Measurements from ENCODE around the gene TAF10.

Gene TAF10

GRCh38 chr11:6646918-6647679, 35.1 kb upstream of the TAF10 start:
- Histone ChIP-seq H3K4me3 (ENCODE audit: low read length in 2 of 2) (no peak overlapping the region), H2BK12ac (ENCODE audit: low read length) (no peak overlapping the region), H3K27ac (replicated peaks; ENCODE audit: low read length) (no peak overlapping the region), H3K27me3 (ENCODE audit: control insufficient read depth in 3 of 3, insufficient read depth in 3 of 3, low read depth in 1 of 3, low read length in 3 of 3) (peaks cover 0 to 2% (median 0%) of the 10 kb centered on the region in 3 experiments), H2AFZ (ENCODE audit: low read length) (no peak overlapping the region), H2BK120ac (ENCODE audit: low read depth, low read length) (no peak overlapping the region), H3K36me3 (replicated peaks in 1 of 2; ENCODE audit: control insufficient read depth in 2 of 2, insufficient read depth in 2 of 2, low read length in 2 of 2) (peaks cover 0 to 70% of the 10 kb centered on the region in 2 donors), H3K23ac (ENCODE audit: low read depth, low read length, poor library complexity) (no peak overlapping the region), H4K91ac (ENCODE audit: low read depth, low read length, poor library complexity) (no peak overlapping the region), H3K4me2 (ENCODE audit: insufficient read depth, low read length, poor library complexity, severe bottlenecking) (no peak overlapping the region), H3K9ac (ENCODE audit: low read depth, low read length, poor library complexity) (no peak overlapping the region), H3K4ac (ENCODE audit: low read length) (no peak overlapping the region), H4K8ac (ENCODE audit: low read depth, low read length) (no peak overlapping the region), H3K18ac (ENCODE audit: low read length) (no peak overlapping the region), H3K4me1 (ENCODE audit: control insufficient read depth in 2 of 2, insufficient read depth in 1 of 2, low read depth in 1 of 2, low read length in 2 of 2) (peaks cover 2 to 6% of the 10 kb centered on the region in 2 donors), H2BK5ac (ENCODE audit: low read length) (no peak overlapping the region), H3K14ac (ENCODE audit: low read length) (peak overlapping the region; percentile 73), H3K79me1 (ENCODE audit: low read depth, low read length) (no peaks in the 10 kb centered on the region), H2AK5ac (ENCODE audit: low read depth, low read length) (peak overlapping the region; percentile 22), H3K9me3 (replicated peaks in 1 of 2; ENCODE audit: control insufficient read depth in 2 of 2, insufficient read depth in 1 of 2, low read depth in 1 of 2, low read length in 2 of 2) (no peaks in the 10 kb centered on the region), H2BK15ac (ENCODE audit: low read length) (no peak overlapping the region)
- DNase-seq (ENCODE audit: low spot score): no peak
- WGBS, 2 donors (ENCODE audit: extremely low coverage in 2 of 2, insufficient read length in 2 of 2, insufficient replicate concordance in 1 of 2): no CpG with 5 or more reads among the region's 9 CpGs

DNA sequence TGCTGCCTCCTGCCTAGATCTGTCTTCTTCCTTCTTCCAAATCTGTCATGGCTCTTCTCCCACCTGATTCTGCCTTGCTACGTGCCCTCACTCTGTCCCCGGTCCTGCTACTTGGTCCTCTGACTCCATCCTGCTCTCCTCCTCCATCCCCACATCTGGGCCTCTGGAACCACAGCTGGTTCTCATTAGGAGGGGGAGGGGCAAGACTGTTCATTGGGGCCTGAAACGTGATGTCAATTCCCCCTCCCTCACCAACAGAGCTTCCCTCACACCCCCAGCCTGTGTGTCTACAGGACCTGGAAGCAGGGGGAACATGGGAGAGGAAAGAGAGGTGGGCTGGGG, 34.5 kb upstream of the TAF10 start:
- H3K79me1 ChIP-seq (ENCODE audit: low read depth, low read length): no peaks in the 10 kb centered on the region
- no CpG with 5 or more reads among the region's 3 CpGs for WGBS, 2 donors (ENCODE audit: extremely low coverage in 2 of 2, insufficient read length in 2 of 2, insufficient replicate concordance in 1 of 2)
- no peak overlapping the region for H3K23ac ChIP-seq (ENCODE audit: low read depth, low read length, poor library complexity)
- H3K14ac ChIP-seq (ENCODE audit: low read length): no peak overlapping the region
- H4K8ac ChIP-seq (ENCODE audit: low read depth, low read length): no peak overlapping the region
- H3K27ac ChIP-seq (replicated peaks; ENCODE audit: low read length): no peak overlapping the region
- no peak overlapping the region for H3K18ac ChIP-seq (ENCODE audit: low read length)
- peaks cover 2 to 6% of the 10 kb centered on the region in 2 donors for H3K4me1 ChIP-seq (ENCODE audit: control insufficient read depth in 2 of 2, insufficient read depth in 1 of 2, low read depth in 1 of 2, low read length in 2 of 2)
- no peak overlapping the region for H2AFZ ChIP-seq (ENCODE audit: low read length)
- no peak overlapping the region for H2BK120ac ChIP-seq (ENCODE audit: low read depth, low read length)
- no peak overlapping the region for H2BK5ac ChIP-seq (ENCODE audit: low read length)
- no peak for DNase-seq (ENCODE audit: low spot score)
- H3K27me3 ChIP-seq (ENCODE audit: control insufficient read depth in 3 of 3, insufficient read depth in 3 of 3, low read depth in 1 of 3, low read length in 3 of 3): peaks cover 0 to 2% (median 0%) of the 10 kb centered on the region in 3 experiments
- peak overlapping the region; percentile 22 for H2AK5ac ChIP-seq (ENCODE audit: low read depth, low read length)
- H4K91ac ChIP-seq (ENCODE audit: low read depth, low read length, poor library complexity): no peak overlapping the region
- H2BK12ac ChIP-seq (ENCODE audit: low read length): no peak overlapping the region
- no peaks in the 10 kb centered on the region for H3K9me3 ChIP-seq (replicated peaks in 1 of 2; ENCODE audit: control insufficient read depth in 2 of 2, insufficient read depth in 1 of 2, low read depth in 1 of 2, low read length in 2 of 2)
- no peak overlapping the region for H3K4me2 ChIP-seq (ENCODE audit: insufficient read depth, low read length, poor library complexity, severe bottlenecking)
- H3K4me3 ChIP-seq (ENCODE audit: low read length in 2 of 2): no peak overlapping the region
- H3K36me3 ChIP-seq (replicated peaks in 1 of 2; ENCODE audit: control insufficient read depth in 2 of 2, insufficient read depth in 2 of 2, low read length in 2 of 2): peaks cover 0 to 67% of the 10 kb centered on the region in 2 donors
- H3K4ac ChIP-seq (ENCODE audit: low read length): no peak overlapping the region
- no peak overlapping the region for H2BK15ac ChIP-seq (ENCODE audit: low read length)
- H3K9ac ChIP-seq (ENCODE audit: low read depth, low read length, poor library complexity): no peak overlapping the region

DNA sequence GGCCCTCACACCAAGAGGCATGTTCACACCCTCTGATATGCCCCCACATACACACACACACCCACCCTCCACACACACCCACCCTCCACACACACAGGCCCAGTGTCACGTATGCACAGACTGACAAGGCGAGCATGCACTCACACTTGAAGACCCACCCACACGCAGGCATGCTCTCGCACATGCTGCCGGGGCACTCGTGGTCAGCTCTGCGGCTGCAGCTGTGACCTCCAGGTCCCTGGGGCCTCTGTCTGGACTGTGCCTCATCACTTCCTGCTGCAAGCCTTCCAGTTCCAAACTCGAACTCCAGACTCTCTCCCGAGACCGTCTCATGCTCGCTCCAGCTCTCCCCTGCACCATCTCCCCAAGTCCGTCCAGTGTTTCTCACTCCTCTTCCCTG, 34.1 kb upstream of the TAF10 start:
- no peak overlapping the region for H3K14ac ChIP-seq (ENCODE audit: low read length)
- H3K23ac ChIP-seq (ENCODE audit: low read depth, low read length, poor library complexity): peak overlapping the region; percentile 77
- no peak overlapping the region for H4K8ac ChIP-seq (ENCODE audit: low read depth, low read length)
- H3K4ac ChIP-seq (ENCODE audit: low read length): no peak overlapping the region
- peaks cover 0 to 2% (median 0%) of the 10 kb centered on the region in 3 experiments for H3K27me3 ChIP-seq (ENCODE audit: control insufficient read depth in 3 of 3, insufficient read depth in 3 of 3, low read depth in 1 of 3, low read length in 3 of 3)
- H2AK5ac ChIP-seq (ENCODE audit: low read depth, low read length): no peak overlapping the region
- H3K9me3 ChIP-seq (replicated peaks in 1 of 2; ENCODE audit: control insufficient read depth in 2 of 2, insufficient read depth in 1 of 2, low read depth in 1 of 2, low read length in 2 of 2): no peaks in the 10 kb centered on the region
- no peak overlapping the region for H3K4me3 ChIP-seq (ENCODE audit: low read length in 2 of 2)
- H3K36me3 ChIP-seq (replicated peaks in 1 of 2; ENCODE audit: control insufficient read depth in 2 of 2, insufficient read depth in 2 of 2, low read length in 2 of 2): peaks cover 0 to 68% of the 10 kb centered on the region in 2 donors
- H3K18ac ChIP-seq (ENCODE audit: low read length): no peak overlapping the region
- no CpG with 5 or more reads among the region's 12 CpGs for WGBS, 2 donors (ENCODE audit: extremely low coverage in 2 of 2, insufficient read length in 2 of 2, insufficient replicate concordance in 1 of 2)
- DNase-seq (ENCODE audit: low spot score): no peak
- no peak overlapping the region for H2BK5ac ChIP-seq (ENCODE audit: low read length)
- no peak overlapping the region for H2BK12ac ChIP-seq (ENCODE audit: low read length)
- H2AFZ ChIP-seq (ENCODE audit: low read length): no peak overlapping the region
- H4K91ac ChIP-seq (ENCODE audit: low read depth, low read length, poor library complexity): no peak overlapping the region
- H3K4me2 ChIP-seq (ENCODE audit: insufficient read depth, low read length, poor library complexity, severe bottlenecking): no peak overlapping the region
- H2BK15ac ChIP-seq (ENCODE audit: low read length): no peak overlapping the region
- H2BK120ac ChIP-seq (ENCODE audit: low read depth, low read length): no peak overlapping the region
- no peak overlapping the region for H3K27ac ChIP-seq (replicated peaks; ENCODE audit: low read length)
- no peak overlapping the region for H3K9ac ChIP-seq (ENCODE audit: low read depth, low read length, poor library complexity)
- no peaks in the 10 kb centered on the region for H3K79me1 ChIP-seq (ENCODE audit: low read depth, low read length)
- H3K4me1 ChIP-seq (ENCODE audit: control insufficient read depth in 2 of 2, insufficient read depth in 1 of 2, low read depth in 1 of 2, low read length in 2 of 2): peaks cover 2 to 6% of the 10 kb centered on the region in 2 donors

GRCh38 chr11:6642957-6643356, 30.9 kb upstream of the TAF10 start:
- no peak overlapping the region for H2AFZ ChIP-seq (ENCODE audit: low read length)
- H3K79me1 ChIP-seq (ENCODE audit: low read depth, low read length): no peaks in the 10 kb centered on the region
- no peak overlapping the region for H3K4me3 ChIP-seq (ENCODE audit: low read length in 2 of 2)
- no peak overlapping the region for H3K23ac ChIP-seq (ENCODE audit: low read depth, low read length, poor library complexity)
- no peak overlapping the region for H2BK120ac ChIP-seq (ENCODE audit: low read depth, low read length)
- no peak overlapping the region for H4K8ac ChIP-seq (ENCODE audit: low read depth, low read length)
- no peak overlapping the region for H3K27ac ChIP-seq (replicated peaks; ENCODE audit: low read length)
- no peak overlapping the region for H3K4me2 ChIP-seq (ENCODE audit: insufficient read depth, low read length, poor library complexity, severe bottlenecking)
- no peaks in the 10 kb centered on the region for H3K9me3 ChIP-seq (replicated peaks in 1 of 2; ENCODE audit: control insufficient read depth in 2 of 2, insufficient read depth in 1 of 2, low read depth in 1 of 2, low read length in 2 of 2)
- no peak overlapping the region for H3K4ac ChIP-seq (ENCODE audit: low read length)
- peaks cover 7 to 68% of the 10 kb centered on the region in 2 donors for H3K36me3 ChIP-seq (replicated peaks in 1 of 2; ENCODE audit: control insufficient read depth in 2 of 2, insufficient read depth in 2 of 2, low read length in 2 of 2)
- no peak overlapping the region for H2BK15ac ChIP-seq (ENCODE audit: low read length)
- H4K91ac ChIP-seq (ENCODE audit: low read depth, low read length, poor library complexity): no peak overlapping the region
- H2AK5ac ChIP-seq (ENCODE audit: low read depth, low read length): no peak overlapping the region
- DNase-seq (ENCODE audit: low spot score): no peak
- H3K14ac ChIP-seq (ENCODE audit: low read length): no peak overlapping the region
- H3K4me1 ChIP-seq (ENCODE audit: control insufficient read depth in 2 of 2, insufficient read depth in 1 of 2, low read depth in 1 of 2, low read length in 2 of 2): peaks cover 2 to 6% of the 10 kb centered on the region in 2 donors
- H3K9ac ChIP-seq (ENCODE audit: low read depth, low read length, poor library complexity): no peak overlapping the region
- WGBS, 2 donors (ENCODE audit: extremely low coverage in 2 of 2, insufficient read length in 2 of 2, insufficient replicate concordance in 1 of 2): no CpG with 5 or more reads among the region's 7 CpGs
- no peak overlapping the region for H2BK12ac ChIP-seq (ENCODE audit: low read length)
- H3K18ac ChIP-seq (ENCODE audit: low read length): no peak overlapping the region
- H2BK5ac ChIP-seq (ENCODE audit: low read length): no peak overlapping the region
- peaks cover 0 to 2% (median 0%) of the 10 kb centered on the region in 3 experiments for H3K27me3 ChIP-seq (ENCODE audit: control insufficient read depth in 3 of 3, insufficient read depth in 3 of 3, low read depth in 1 of 3, low read length in 3 of 3)
